ENCODE measurements around the gene FREM3. TPM values are rescaled to one million over a fixed set of nuclear protein-coding genes. Genes with fewer than 3 reads are reported as not detected.

Gene FREM3
- total RNA-seq, 1 experiment from 2014 or later = not detected

DNA sequence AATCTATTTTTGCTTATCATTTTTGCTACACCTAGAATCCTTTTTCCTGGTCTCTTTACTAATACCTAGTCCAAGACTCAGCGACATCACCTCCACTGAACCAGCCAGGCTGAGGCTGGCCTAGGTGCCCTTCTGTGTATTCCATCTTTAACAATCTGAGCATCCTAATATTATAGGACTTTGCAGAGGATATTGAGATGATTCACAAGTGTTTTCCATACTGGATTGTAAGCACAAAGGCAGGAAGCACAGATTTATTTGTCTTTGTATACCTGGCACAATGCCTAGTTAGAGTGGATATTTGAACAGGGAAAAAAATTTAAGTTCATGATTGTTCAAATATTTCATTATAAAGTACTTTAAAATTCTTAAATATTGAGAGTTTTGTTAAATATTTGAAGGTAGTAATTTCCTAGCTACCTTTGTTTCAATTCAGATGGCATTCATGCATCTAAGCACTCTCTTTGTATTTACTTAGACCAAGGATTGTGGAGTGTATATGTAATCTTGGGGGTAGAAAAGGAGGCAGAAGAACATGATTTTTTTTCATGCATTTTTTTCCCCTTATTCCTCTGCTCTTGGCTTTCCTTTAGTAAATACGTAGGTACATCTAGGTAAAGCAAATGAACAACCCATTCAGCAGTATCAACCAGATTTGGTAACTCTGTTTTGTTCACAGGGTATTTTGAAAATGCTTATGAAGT lies 168.5 kb downstream of the FREM3 start:
- H3K27ac ChIP-seq (ENCODE audit: insufficient read length, low read depth, low read length) = no peak overlapping the region
- WGBS (ENCODE audit: extremely low coverage, insufficient read length, low lambda C conversion rate) = no CpG with 5 or more reads among the region's 2 CpGs
- H3T11ph ChIP-seq (ENCODE audit: low read length) = no peak overlapping the region
- no peak overlapping the region for H3K18ac ChIP-seq (ENCODE audit: insufficient read length, low read depth, low read length)
- H3K4ac ChIP-seq (ENCODE audit: low read depth, low read length) = no peak overlapping the region
- no peaks in the 10 kb centered on the region for H3K79me2 ChIP-seq (ENCODE audit: insufficient read depth, low read length)
- no peak for TF ChIP-seq CTCF (conservative IDR thresholded peaks at IDR 0.05)
- H2BK12ac ChIP-seq (ENCODE audit: insufficient read length, low read depth, low read length) = no peak overlapping the region
- Mint-ChIP-seq H3K36me3 (ENCODE audit: insufficient read depth in 1 of 3, low read depth in 3 of 3) (peaks cover 64 to 96% (median 93%) of the 10 kb centered on the region in 3 experiments), H3K9me3 (no peaks in the 10 kb centered on the region), H3K27me3 (ENCODE audit: low read depth) (no peaks in the 10 kb centered on the region), H3K27ac (no peak overlapping the region), H3K4me1 (no peaks in the 10 kb centered on the region), H3K4me3 (no peak overlapping the region)
- no peak overlapping the region for H2AFZ ChIP-seq (ENCODE audit: low read length)
- no peak overlapping the region for H3K9ac ChIP-seq (ENCODE audit: extremely low read depth, insufficient read length, low read length)
- no peak overlapping the region for H4K91ac ChIP-seq (ENCODE audit: insufficient read length, low read depth, low read length)
- no peaks in the 10 kb centered on the region for H3K27me3 ChIP-seq (ENCODE audit: insufficient read depth, low read length)
- no peak overlapping the region for H2BK15ac ChIP-seq (ENCODE audit: low read depth, low read length)
- no peak overlapping the region for H2BK20ac ChIP-seq (ENCODE audit: low read depth, low read length, poor library complexity, severe bottlenecking)
- H2BK5ac ChIP-seq (ENCODE audit: insufficient read length, low read length) = no peak overlapping the region
- no peak for DNase-seq
- no peaks in the 10 kb centered on the region for H3K79me1 ChIP-seq (ENCODE audit: insufficient read depth, low read depth, low read length, poor library complexity, severe bottlenecking)
- H3K9me3 ChIP-seq (ENCODE audit: control insufficient read depth, low read depth, low read length) = no peaks in the 10 kb centered on the region
- no peak overlapping the region for H4K8ac ChIP-seq (replicated peaks; ENCODE audit: insufficient read length, low read depth, low read length)
- no peak overlapping the region for H3K4me2 ChIP-seq (ENCODE audit: insufficient read depth, insufficient read length, low read length)
- no peak overlapping the region for H3K56ac ChIP-seq (ENCODE audit: insufficient read length, low read depth, low read length)
- no peak overlapping the region for H2BK120ac ChIP-seq (ENCODE audit: low read depth, low read length, poor library complexity, severe bottlenecking)
- H2AK5ac ChIP-seq (ENCODE audit: insufficient read length, low read length) = no peak overlapping the region
- H4K20me1 ChIP-seq (ENCODE audit: control insufficient read depth, insufficient read depth, insufficient read length) = no peaks in the 10 kb centered on the region
- H4K5ac ChIP-seq (ENCODE audit: insufficient read length, low read depth, low read length) = no peak overlapping the region
- no peak overlapping the region for H3K23ac ChIP-seq (ENCODE audit: insufficient read length, low read depth, low read length)
- no peak overlapping the region for H3K14ac ChIP-seq (ENCODE audit: insufficient read depth, low read length)
- H3K23me2 ChIP-seq (ENCODE audit: insufficient read length, low read depth, low read length, poor library complexity, severe bottlenecking) = no peaks in the 10 kb centered on the region
- H3K4me1 ChIP-seq (ENCODE audit: insufficient read depth, low read length) = no peaks in the 10 kb centered on the region

Measured in H9 (cell line).